ENCODE measurements around the gene KRT4. TPM values are rescaled to one million over a fixed set of nuclear protein-coding genes. Genes with fewer than 3 reads are reported as not detected.

KRT4 gene
- total and polyA plus RNA-seq, 2 experiments from 2014 or later, result not detected

- Histone ChIP-seq H4K20me1 (replicated peaks; ENCODE audit: insufficient read depth) (no peaks in the 10 kb centered on the region), H3K4me2 (no peak overlapping the region), H2AFZ (no peak overlapping the region), H3K27ac (ENCODE audit: low read depth) (no peak overlapping the region), H3K9me2 (ENCODE audit: insufficient read depth) (0 out of 2 replicates have a peak, but pooled peaks cover 6% of the 10 kb centered on the region), H3K4me3 (no peak overlapping the region), H3K27me3 (ENCODE audit: insufficient read depth) (no peaks in the 10 kb centered on the region), H3K4me1 (ENCODE audit: insufficient read depth) (no peaks in the 10 kb centered on the region), H3K79me2 (replicated peaks; ENCODE audit: insufficient read depth) (no peaks in the 10 kb centered on the region), H3K36me3 (ENCODE audit: insufficient read depth) (no peaks in the 10 kb centered on the region), H3F3A (replicated peaks; ENCODE audit: low read depth) (no peaks in the 10 kb centered on the region)
- Mint-ChIP-seq H3K27me3 (ENCODE audit: insufficient read depth, low read depth, poor library complexity) (peaks cover 2% of the 10 kb centered on the region), H3K9me3 (no peaks in the 10 kb centered on the region), H3K4me3 (no peak overlapping the region), H3K27ac (no peak overlapping the region), H3K36me3 (ENCODE audit: low read depth) (no peaks in the 10 kb centered on the region), H3K4me1 (no peaks in the 10 kb centered on the region)
- ATAC-seq (no peak), DNase-seq (ENCODE audit: low spot score) (no peak)
- no peak for TF ChIP-seq EZH2 (IDR thresholded peaks at IDR 0.05; ENCODE audit: low read depth, unreplicated experiment)
- no peak for TF ChIP-seq STAT1 (IDR thresholded peaks at IDR 0.05; ENCODE audit: unreplicated experiment)
- TF ChIP-seq CTCF (conservative IDR thresholded peaks at IDR 0.05; ENCODE audit: low read depth in 2 of 2), result no peak
- TF ChIP-seq NANOG (IDR thresholded peaks at IDR 0.05; ENCODE audit: borderline replicate concordance), result no peak
- TF ChIP-seq CREB1 (CRISPR knock-in tag; IDR thresholded peaks at IDR 0.05; ENCODE audit: low read depth), result no peak
- TF ChIP-seq REST (IDR thresholded peaks at IDR 0.05; ENCODE audit: unreplicated experiment), result no peak
Observed at GRCh38 chr12:52772188-52772587, 41.7 kb downstream of the KRT4 start.

- Mint-ChIP-seq H3K9me3 (no peaks in the 10 kb centered on the region), H3K36me3 (ENCODE audit: low read depth) (no peaks in the 10 kb centered on the region), H3K4me1 (no peaks in the 10 kb centered on the region), H3K4me3 (no peak overlapping the region), H3K27ac (no peak overlapping the region), H3K27me3 (ENCODE audit: insufficient read depth, low read depth, poor library complexity) (peaks cover 2% of the 10 kb centered on the region)
- Histone ChIP-seq H2AFZ (no peak overlapping the region), H3K27me3 (ENCODE audit: insufficient read depth) (no peaks in the 10 kb centered on the region), H3K4me1 (ENCODE audit: insufficient read depth) (no peaks in the 10 kb centered on the region), H3K9me2 (ENCODE audit: insufficient read depth) (0 out of 2 replicates have a peak, but pooled peaks cover 6% of the 10 kb centered on the region), H3K4me3 (no peak overlapping the region), H3K4me2 (no peak overlapping the region), H3K27ac (ENCODE audit: low read depth) (no peak overlapping the region), H3F3A (replicated peaks; ENCODE audit: low read depth) (no peaks in the 10 kb centered on the region), H4K20me1 (replicated peaks; ENCODE audit: insufficient read depth) (no peaks in the 10 kb centered on the region), H3K36me3 (ENCODE audit: insufficient read depth) (no peaks in the 10 kb centered on the region), H3K79me2 (replicated peaks; ENCODE audit: insufficient read depth) (no peaks in the 10 kb centered on the region)
- ATAC-seq (no peak), DNase-seq (ENCODE audit: low spot score) (no peak)
- no peak for TF ChIP-seq CTCF (conservative IDR thresholded peaks at IDR 0.05; ENCODE audit: low read depth in 2 of 2)
- no peak for TF ChIP-seq EZH2 (IDR thresholded peaks at IDR 0.05; ENCODE audit: low read depth, unreplicated experiment)
- TF ChIP-seq STAT1 (IDR thresholded peaks at IDR 0.05; ENCODE audit: unreplicated experiment), result no peak
- no peak for TF ChIP-seq JUNB (IDR thresholded peaks at IDR 0.05; ENCODE audit: unreplicated experiment)
- TF ChIP-seq REST (IDR thresholded peaks at IDR 0.05; ENCODE audit: unreplicated experiment), result no peak
- TF ChIP-seq ETS1 (IDR thresholded peaks at IDR 0.05), result no peak
Observed at GRCh38 chr12:52771505-52771904, 42.4 kb downstream of the KRT4 start.
